GM12878 (cell line): Measurements from ENCODE around the gene EEPD1. TPM values are rescaled to one million over a fixed set of nuclear protein-coding genes. Genes with fewer than 3 reads are reported as not detected.

Experiments
- ATAC-seq: fragments of 200-7000 bp; cut with Tn5 transposase; 3 replicates; pipeline ENCODE4 v1.9.1; 2020; ENCODE audit warnings: mild to moderate bottlenecking, moderate library complexity
- BruUV-seq: library from RNA; stranded (reverse); fragments of 400-500 nt; replicated peaks from 2 replicates; lab custom pipeline; 2021; lab: Mats Ljungman, UMichigan
- CTCF ChIA-PET: fragments of 300-600 bp; sonication (Branson Sonifier 250); formaldehyde crosslinking; extraction: SDS; loops from one replicate; lab custom pipeline; 2021; ENCODE audit warnings: inconsistent platforms; lab: Yijun Ruan, JAX
- POLR2A ChIA-PET: fragments of 350-600 bp; formaldehyde crosslinking; extraction: SDS; loops from one replicate; lab custom pipeline; 2021; ENCODE audit warnings: inconsistent platforms; lab: Charles Lee
- RAD21 ChIA-PET: fragments of 300-600 bp; sonication (Branson Sonifier 250); formaldehyde crosslinking; loops from one replicate; lab custom pipeline; 2023; ENCODE audit warnings: antibody characterized with exemption; ENCODE audit not compliant: unreplicated experiment; lab: Charles Lee
- SMC1A ChIA-PET: fragments of 300-600 bp; sonication (Branson Sonifier 250); formaldehyde crosslinking; loops from one replicate; lab custom pipeline; 2023; ENCODE audit not compliant: unreplicated experiment, uncharacterized antibody; lab: Charles Lee
- DNase-seq: peaks from one replicate; pipeline ENCODE4 v3.0.0-alpha.2; 2011; ENCODE audit warnings: low read depth, low spot score
- FAIRE-seq: peaks from 3 replicates; lab custom pipeline; 2011; peaks lifted over from hg19 to GRCh38; lab: Jason Lieb, UNC
- H2AFZ ChIP-seq: 2 replicates; pipeline ENCODE4 v1.6.0; 2011; ENCODE audit warnings: low read depth, low read length, control low read depth; ENCODE audit not compliant: control insufficient read depth
- H3K27ac ChIP-seq: 2 replicates; pipeline ENCODE4 v1.5.1; 2011; ENCODE audit warnings: control low read depth; ENCODE audit not compliant: control insufficient read depth, insufficient read depth
- H3K27me3 ChIP-seq, 2 experiments: replicated peaks in 1 of 2; 2 replicates each; pipeline versions ENCODE4 v1.6.0 to v1.6.1; 2011; ENCODE audit warnings: low read length in 1 of 2; ENCODE audit not compliant: control insufficient read depth in 2 of 2, insufficient read depth in 2 of 2
- H3K36me3 ChIP-seq, 2 experiments: 2 replicates each; pipeline ENCODE4 v1.5.1; 2011; ENCODE audit warnings: low read length in 1 of 2; ENCODE audit not compliant: control insufficient read depth in 2 of 2, insufficient read depth in 2 of 2
- H3K4me1 ChIP-seq: 2 replicates; pipeline ENCODE4 v1.6.1; 2011; ENCODE audit warnings: mild to moderate bottlenecking, low read length, moderate library complexity, mixed read lengths; ENCODE audit not compliant: control insufficient read depth, insufficient read depth
- H3K4me2 ChIP-seq: 2 replicates; pipeline ENCODE4 v1.6.0; 2011; ENCODE audit warnings: control low read depth; ENCODE audit not compliant: control insufficient read depth, insufficient read depth
- H3K4me3 ChIP-seq: fragments of 200-600 bp; sonication (generic); 2 replicates; pipeline ENCODE4 v1.5.1; 2016
- H3K79me2 ChIP-seq: 2 replicates; pipeline ENCODE4 v1.6.0; 2011; ENCODE audit warnings: low read length; ENCODE audit not compliant: control insufficient read depth, insufficient read depth
- H3K9ac ChIP-seq: 2 replicates; pipeline ENCODE4 v1.8.0; 2011; ENCODE audit warnings: low read length, control low read depth, mixed read lengths; ENCODE audit not compliant: control insufficient read depth, insufficient read depth
- H3K9me3 ChIP-seq: replicated peaks from 3 replicates; pipeline ENCODE4 v1.5.1; 2011; ENCODE audit warnings: mild to moderate bottlenecking, low read length; ENCODE audit not compliant: control insufficient read depth, insufficient read depth
- H4K20me1 ChIP-seq: 2 replicates; pipeline ENCODE4 v1.6.0; 2011; ENCODE audit not compliant: control insufficient read depth, insufficient read depth
- FOXM1 ChIP-seq: IDR thresholded peaks from 2 replicates; pipeline ENCODE4 v1.6.1; 2012; ENCODE audit warnings: low read depth, mild to moderate bottlenecking, inconsistent platforms, low read length, moderate library complexity
- IRF3 ChIP-seq: fragments of 450-650 bp; IDR thresholded peaks from 2 replicates; pipeline ENCODE4 v1.6.1; 2014; ENCODE audit warnings: mild to moderate bottlenecking
- KDM1A ChIP-seq: fragments of 200-600 bp; sonication (generic); IDR thresholded peaks from 2 replicates; pipeline ENCODE4 v1.6.1; 2016; ENCODE audit warnings: borderline replicate concordance
- MEF2A ChIP-seq: IDR thresholded peaks from 2 replicates; pipeline ENCODE4 v1.6.1; 2011; ENCODE audit warnings: low read depth, mild to moderate bottlenecking, low read length, moderate library complexity; ENCODE audit not compliant: insufficient read depth
- MTA2 ChIP-seq: fragments of 450-650 bp; IDR thresholded peaks from 2 replicates; pipeline ENCODE4 v1.6.1; 2016; ENCODE audit warnings: low read depth, mild to moderate bottlenecking, moderate library complexity
- NR2C2 ChIP-seq: IDR thresholded peaks from 2 replicates; pipeline ENCODE4 v1.6.1; 2011; ENCODE audit warnings: borderline replicate concordance, low read depth; ENCODE audit not compliant: control insufficient read depth, insufficient read length
- RBBP5 ChIP-seq: fragments of 200-600 bp; sonication (generic); conservative IDR thresholded peaks from 2 replicates; pipeline ENCODE4 v1.6.1; 2016
- SUPT20H ChIP-seq: IDR thresholded peaks from 2 replicates; pipeline ENCODE4 v1.6.1; 2011; ENCODE audit warnings: low read depth, mild to moderate bottlenecking, low read length, moderate library complexity, borderline replicate concordance; ENCODE audit not compliant: control insufficient read depth
- YBX1 ChIP-seq: fragments of 450-650 bp; IDR thresholded peaks from 2 replicates; pipeline ENCODE4 v1.6.1; 2016; ENCODE audit warnings: antibody characterized with exemption
- WGBS: methylation state at CpG from one replicate; pipeline ENCODE4 v1.1.6; 2016; ENCODE audit warnings: low lambda C conversion rate; ENCODE audit not compliant: insufficient replicate concordance, insufficient coverage; ENCODE audit errors: missing lambda C conversion rate; 5-methylcytosine and 5-hydroxymethylcytosine counted together
- in situ Hi-C: fragments of 300-500 bp; cut with MboI; formaldehyde crosslinking; loops from 9 replicates; pipeline ENCODE4 v1.14.3; 2018; ENCODE audit warnings: mixed read lengths
- intact Hi-C: fragments of 100-400 bp; cut with micrococcal nuclease; formaldehyde crosslinking; loops from one replicate; pipeline ENCODE4 v1.14.2; 2022; ENCODE audit not compliant: unreplicated experiment
- polyA plus RNA-seq, 11 experiments: library from polyadenylated mRNA; depleted of rRNA in 4 of 11; unstranded in 6 of 11; stranded (reverse) in 5 of 11; fragments of >200 nt; fragmentation: Nextera tagmentation in 4 of 11; fragmentation: Illumina TruSeq in 1 of 11; extraction: Ambion mirVana in 4 of 11; extraction: Trizol in 1 of 11; gene quantifications; 1 replicate in 1 of 11; 2 replicates in 10 of 11; pipeline versions ENCODE4 v1.2.1 to v1.2.3, GENCODE V29; 2011 to 2016; ENCODE audit warnings: inconsistent platforms in 2 of 11, missing spikeins in 2 of 11, low read depth in 1 of 11
- total RNA-seq, 4 experiments: library from RNA; depleted of rRNA in 3 of 4; stranded (reverse); fragments of >200 nt in 3 of 4; fragmentation: Illumina TruSeq in 1 of 4; extraction: Trizol in 1 of 4; gene quantifications; 2 replicates each; pipeline versions ENCODE4 v1.2.1 to v1.2.3, GENCODE V29; 2013 to 2021

Gene EEPD1
- total and polyA plus RNA-seq, 10 of the 15 experiments (the other 5 are each of a cell fraction or from before 2014, with no cell fraction given) = 0.24 to 2.8 (median 0.86) TPM; not detected in 1

- TF ChIP-seq FOXM1 (no peak), MTA2 (no peak), NR2C2 (no peak), RBBP5 (no peak), KDM1A (no peak), IRF3 (no peak), YBX1 (no peak), SUPT20H (no peak), MEF2A (no peak)
- no peak overlapping the region for H3K27ac ChIP-seq
- ChIA-PET POLR2A (interaction anchor here (1.5 kb wide), 1 partner anchor 9 kb away, joined by 11 read pairs; no protein-coding TSS in a partner anchor), CTCF (interaction anchor here (0.7 to 2.6 kb wide), 4 partner anchors 10 to 173 kb away, joined by 3 to 6 read pairs (median 3); no protein-coding TSS in a partner anchor), RAD21 (interaction anchor here (1.0 to 1.3 kb wide), 3 partner anchors 26 to 131 kb away, joined by 3 to 4 read pairs (median 3); no protein-coding TSS in a partner anchor), SMC1A (interaction anchor here (0.7 to 3.4 kb wide), 5 partner anchors 8 to 137 kb away, joined by 4 to 21 read pairs (median 7); no protein-coding TSS in a partner anchor)
- no peak overlapping the region for H3K4me2 ChIP-seq
- DNase-seq (no peak), ATAC-seq (no peak), FAIRE-seq (no peak)
- H3K27me3 ChIP-seq = peaks cover 0 to 2% of the 10 kb centered on the region in 2 experiments; a peak in 2 of 4 replicates
- no TSS peak for BruUV-seq
- H4K20me1 ChIP-seq = no peaks in the 10 kb centered on the region
- H3K9ac ChIP-seq = no peak overlapping the region
- 60% methylated on average over 2 of the region's 2 CpGs for WGBS
- H3K79me2 ChIP-seq = no peaks in the 10 kb centered on the region
- no peaks in the 10 kb centered on the region for H3K9me3 ChIP-seq
- intact Hi-C loops (no loop called here), in situ Hi-C loops (no loop called here)
- H2AFZ ChIP-seq = no peak overlapping the region
- H3K4me3 ChIP-seq = no peak overlapping the region
- H3K36me3 ChIP-seq = no peaks in the 10 kb centered on the region
- H3K4me1 ChIP-seq = peaks cover 3% of the 10 kb centered on the region
Observed at GRCh38 chr7:36158321-36158605, 5.2 kb downstream of the EEPD1 start.
